Activated gamma-delta T cell treated with Interleukin-2 at 50 U/mL for 16 hours (primary cell): ENCODE measurements around the gene ADAMTS2.
"Not testable (repeated sequence)": the region's sequence is repeated elsewhere in the genome, so short reads cannot be mapped to it uniquely, and the experiment has no call there.

Experiments used
- DNase-seq: peaks from one replicate; pipeline ENCODE4 v3.0.0-alpha.2; 2020

ADAMTS2 gene

DNA sequence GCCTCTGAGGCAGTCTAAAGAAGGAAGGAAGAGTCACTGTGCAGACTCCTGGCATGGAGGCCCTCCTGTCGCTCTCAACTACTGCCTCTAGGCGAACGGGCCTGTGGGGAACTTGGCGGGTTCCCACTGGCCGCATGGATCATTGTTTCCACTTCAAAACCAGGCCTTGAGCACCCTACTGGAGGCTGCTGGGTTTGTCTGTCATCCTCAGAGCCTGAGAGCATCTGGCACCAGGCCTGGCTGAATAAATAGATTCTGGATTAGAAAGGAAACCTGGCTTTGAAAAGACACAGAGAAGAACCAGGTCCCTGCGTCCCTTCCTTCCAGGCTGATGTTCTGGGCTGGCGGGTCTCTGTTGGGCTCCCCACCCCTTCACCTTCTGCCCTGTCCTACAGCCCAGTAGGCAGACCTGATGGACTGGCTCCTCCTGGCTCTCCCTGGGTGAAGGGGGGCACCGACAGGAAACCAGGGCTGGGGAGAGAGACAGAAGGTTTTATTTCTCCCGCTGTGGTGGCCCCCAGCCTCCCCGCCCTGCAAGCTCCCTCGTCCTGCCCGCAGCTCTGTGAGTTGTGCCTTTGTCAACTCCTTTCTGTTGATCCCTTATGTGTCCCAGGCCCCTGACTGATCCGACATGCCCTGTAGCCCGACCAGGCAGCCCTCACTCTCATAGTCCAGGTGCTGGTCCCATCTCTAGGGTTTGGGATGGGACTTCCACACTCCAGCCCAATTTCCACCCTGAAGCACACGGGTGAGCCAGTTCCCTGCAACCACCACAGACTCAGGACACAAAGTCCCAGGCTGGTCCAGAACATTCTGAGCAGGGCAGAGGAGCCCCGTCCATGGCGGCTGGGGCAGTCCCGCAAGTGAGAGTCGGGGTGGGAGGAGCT is 50.1 kb downstream of the ADAMTS2 start:
- no peak for DNase-seq

DNA sequence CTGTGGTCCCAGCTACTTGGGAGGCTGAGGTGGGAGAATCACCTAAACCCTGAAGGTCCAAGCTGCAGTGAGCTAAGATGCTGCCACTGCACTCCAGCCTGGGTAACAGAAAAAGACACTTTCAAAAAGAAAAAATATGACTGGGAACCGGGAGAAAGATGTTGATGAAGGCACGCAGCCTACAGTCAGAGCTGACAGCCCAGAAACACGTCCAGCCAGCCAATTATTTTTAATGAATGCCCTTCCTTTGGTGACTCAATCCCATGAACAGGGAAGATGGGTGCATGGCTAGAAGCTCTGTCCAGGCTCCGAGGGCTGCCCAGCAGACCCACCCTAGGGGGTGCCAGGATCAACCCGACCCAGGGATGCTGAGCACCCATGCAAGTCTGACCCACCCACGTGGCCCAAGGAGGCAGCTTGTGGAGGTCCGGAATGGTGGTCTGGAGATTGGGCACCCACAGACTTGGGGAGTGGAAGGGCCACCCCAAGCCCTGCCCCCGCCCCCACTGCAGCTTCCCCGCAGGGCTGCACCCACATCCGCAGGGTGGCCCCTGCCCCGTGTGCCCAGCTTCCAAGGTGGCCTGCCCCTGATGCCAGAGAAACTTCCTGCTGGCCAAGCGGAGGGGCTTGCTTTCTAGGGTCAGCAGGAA is 51.0 kb downstream of the ADAMTS2 start:
- DNase-seq = no peak

DNA sequence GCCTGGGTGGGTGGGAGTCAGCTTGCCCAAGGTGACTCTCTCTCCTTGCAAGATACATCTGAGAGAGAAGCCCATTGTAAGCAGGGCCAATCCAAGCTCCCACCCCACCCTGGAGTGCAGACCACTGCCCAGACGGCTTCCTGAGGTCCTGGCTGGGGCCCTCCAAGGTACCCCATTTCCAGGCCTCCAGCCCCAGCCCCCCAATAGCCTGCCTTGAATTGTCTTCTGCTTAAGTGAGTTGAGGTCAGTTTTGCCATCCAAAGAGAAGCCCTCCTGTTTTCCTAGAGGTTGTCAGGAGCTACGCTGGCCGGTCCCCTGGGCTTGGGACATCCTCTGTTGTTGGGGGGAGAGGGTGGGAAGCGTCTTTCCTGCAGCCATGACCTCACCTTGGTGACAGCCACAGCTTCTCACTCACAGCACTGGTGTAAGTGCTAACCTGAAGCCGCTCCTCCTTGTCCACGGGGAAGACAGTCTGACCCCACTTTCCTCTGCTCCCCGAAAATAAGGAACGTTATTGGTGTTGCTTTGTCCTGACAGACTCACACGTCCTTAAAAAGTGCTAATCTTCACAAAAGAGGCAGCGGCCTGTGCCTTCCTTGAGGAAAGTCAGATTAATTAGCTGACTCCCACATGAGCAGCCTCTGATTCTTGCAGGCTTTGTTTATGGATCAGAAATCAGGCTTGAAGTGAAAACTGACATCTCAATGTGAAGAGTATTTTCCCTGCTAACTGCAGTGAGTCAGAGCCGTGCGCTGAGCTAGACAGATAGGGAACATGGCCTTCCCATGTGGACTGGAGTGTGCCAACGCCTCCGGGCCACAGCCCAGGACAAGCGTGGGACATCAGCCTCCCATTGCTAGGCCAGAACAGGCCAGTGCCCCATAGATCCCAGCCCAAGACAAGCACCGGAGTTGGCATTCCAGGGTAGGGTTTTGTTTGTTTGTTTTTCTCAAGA is 52.3 kb downstream of the ADAMTS2 start:
- DNase-seq = no peak

DNA sequence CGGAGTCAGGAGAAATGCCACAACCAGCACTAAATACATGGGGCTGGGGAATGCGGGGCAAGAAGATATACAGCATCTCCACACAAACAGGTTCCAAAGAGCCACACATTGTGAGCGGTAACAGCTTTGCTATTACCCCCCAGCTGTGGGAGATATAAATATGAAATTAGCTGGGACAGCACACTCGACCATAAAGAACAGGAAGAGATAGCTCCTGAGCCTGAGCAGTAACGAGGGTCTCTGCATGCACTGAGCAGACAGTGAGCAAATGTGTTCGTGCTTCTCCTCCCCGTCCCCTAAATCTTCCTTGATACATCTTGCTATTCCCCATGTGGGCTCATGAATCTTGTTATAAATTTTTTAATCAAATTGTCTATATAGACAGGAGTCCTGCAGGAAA is 53.1 kb downstream of the ADAMTS2 start:
- DNase-seq = no peak

DNA sequence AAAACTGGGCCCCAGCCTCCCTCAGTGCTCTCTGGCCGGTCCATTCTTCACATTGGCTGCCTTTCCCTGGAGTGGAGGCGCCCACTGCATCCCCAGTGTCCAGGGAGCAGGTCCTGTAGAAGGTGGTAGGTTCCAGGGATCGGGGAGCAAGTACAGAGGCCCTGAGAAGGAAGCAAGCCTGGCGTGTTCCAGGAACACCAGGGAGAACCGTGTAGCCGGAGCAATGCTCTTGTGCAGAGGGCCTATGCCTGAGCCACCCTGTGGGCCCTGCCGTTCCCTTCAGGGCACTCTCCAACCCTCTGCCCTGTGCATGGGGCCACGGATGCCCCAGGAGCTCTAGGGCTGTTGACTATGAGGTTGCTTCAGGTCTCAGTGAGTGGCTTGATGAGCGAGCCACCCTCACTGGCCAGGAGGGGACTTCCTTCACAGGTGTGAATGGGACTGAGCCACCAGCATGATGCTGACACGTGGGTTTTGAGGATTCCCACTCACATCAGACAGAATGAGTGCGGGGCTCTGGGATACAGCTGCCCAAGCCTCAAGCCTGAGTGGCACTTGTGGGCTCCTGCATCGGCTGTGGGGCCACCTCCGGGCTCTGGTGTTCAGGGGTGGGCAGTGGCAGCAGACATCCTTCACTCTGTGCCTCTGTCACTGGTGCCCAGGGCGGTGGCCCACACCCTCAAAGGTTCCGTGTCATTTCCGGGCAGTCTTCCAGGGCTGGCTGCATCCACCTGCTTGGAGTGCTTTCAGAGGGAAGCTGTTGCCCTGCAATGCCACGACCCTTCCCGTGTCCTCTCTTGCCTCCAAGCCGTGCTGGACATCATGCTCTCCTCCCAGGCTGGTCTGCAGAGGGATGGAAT is 54.4 kb downstream of the ADAMTS2 start:
- no peak for DNase-seq

DNA sequence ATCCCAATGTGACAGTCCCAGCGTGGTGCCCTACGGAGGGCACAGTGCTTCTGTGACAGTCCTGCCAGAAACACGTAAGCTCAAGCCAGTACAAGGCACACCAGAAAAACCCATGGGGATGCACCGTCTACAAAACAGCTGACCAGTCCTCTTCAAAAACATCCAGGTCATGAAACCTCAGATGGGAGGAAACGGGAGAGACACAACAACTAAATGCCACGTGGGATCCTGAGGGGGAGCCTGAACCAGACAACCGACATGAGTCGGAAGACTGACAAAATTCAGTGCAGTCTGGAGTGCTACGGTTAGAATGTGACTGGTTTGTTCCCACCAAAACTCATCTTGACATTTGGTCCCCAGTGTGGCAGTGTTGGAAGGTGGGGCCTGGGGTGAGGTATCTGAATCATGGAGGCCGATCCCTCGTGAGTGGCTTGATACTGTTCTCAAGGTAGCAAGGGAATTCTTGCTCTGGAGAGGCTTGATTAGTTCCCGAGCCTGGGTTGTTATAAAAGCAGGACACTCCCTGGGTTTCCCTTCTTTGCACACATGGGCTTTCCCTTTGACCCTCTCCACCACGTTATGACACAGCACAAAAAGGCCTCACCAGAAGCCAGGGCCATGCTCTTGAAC is 55.4 kb downstream of the ADAMTS2 start:
- DNase-seq = no peak

DNA sequence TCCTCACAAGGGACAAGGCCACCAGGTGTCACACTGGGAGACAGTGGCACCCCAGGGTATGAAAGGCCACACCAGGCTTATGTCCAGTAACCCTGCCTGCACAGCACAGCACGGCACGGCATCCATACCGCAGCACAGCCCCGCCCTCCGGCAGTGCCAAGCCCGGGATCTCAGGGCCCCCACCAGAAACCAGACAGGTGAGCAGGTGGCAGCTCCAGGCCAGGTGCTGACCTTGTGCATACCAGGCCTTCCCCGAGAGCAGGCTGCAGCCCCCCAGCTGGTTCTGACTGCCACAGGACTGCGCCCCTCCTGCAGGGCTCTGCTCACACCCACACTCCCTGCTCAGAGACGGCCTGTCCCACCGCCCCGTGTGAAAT is 56.5 kb downstream of the ADAMTS2 start:
- no peak for DNase-seq

DNA sequence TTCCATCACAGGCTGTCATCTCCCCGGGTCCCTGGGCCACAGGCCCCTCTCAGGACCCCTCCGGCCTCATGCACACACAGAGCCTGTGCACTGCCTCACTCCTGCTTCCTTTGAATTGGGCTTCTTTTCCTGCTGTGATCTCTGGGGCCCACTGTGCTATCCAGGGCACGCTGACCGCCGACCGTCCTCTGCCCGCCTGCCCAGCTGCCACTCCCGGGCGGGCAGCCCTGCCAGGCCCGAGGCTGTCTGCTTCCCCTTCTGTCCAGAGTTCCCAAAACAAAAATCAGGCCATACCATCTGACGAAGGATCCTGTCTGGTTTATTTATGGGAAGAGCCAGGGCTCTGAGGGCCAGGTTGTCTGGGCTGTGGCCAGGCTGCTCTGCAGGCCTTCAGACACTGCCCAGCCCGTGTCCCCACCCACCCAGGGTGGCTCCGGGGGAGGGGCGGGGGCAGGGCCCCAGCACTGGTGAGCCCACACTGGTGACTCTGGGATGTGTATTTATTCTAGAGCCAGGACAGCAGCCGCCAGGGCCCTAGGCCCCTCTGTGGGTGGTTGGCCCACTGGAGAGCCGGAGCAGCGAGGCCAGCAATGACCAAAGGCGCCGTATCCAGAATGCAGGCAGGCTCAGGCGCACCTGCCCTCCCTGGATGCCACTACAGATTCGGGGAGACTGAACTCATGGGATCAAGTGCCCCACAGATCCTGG is 57.0 kb downstream of the ADAMTS2 start:
- no peak for DNase-seq

DNA sequence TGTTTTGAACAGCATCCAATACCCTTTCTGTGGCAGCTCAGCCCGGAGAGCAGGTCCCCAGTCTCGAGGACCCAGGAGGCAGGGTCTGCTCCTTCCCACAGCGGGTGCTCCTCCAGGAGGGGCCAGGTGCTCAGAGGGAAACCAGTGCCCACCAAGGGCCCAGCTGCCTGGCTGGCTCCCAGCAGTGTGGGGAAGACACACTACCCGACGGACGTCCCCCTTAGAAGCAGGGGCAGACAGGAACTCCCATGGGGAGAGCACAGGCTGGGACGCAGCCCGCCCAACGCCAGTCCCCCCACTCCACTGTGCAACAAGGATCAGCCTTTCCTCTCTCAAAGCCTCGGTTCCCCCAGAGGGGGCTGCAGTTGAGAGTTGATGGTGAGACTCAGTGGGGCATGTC is 57.6 kb downstream of the ADAMTS2 start:
- DNase-seq = no peak

DNA sequence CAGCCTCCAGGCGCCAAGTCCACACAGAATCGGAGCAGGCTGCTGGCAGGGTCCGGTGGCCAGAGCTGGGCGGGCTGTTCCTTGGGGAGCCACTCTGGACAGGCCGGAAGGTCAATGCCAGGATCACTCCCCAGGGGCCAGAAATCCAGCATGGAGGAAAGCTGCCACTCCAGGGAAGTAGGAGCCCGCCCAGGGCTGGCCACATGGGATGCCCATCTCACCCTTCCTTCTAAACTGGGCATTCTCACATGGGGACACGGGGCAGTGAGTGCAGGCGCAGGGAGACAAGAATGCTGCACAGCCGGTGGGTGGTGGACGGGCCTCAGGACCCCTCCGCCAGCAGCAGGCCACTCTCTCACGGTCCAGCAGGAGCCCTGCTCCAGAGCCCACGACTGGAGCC is 58.2 kb downstream of the ADAMTS2 start:
- no peak for DNase-seq

DNA sequence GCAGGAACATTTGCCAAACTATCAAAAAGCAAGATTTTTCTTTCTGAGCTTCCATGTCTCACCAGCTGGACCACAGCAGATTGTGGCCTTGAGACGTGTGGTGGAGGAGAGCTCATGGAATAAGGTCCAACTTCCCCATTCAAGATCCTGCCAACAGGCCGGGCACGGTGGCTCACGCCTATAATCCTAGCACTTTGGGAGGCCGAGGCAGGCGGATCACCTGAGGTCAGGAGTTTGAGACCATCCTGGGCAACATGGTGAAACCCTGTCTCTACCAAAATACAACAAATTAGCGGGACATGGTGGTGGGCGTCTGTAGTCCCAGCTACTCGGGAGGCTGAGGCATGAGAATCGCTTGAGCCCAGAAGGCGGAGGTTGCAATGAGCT is 59.5 kb downstream of the ADAMTS2 start:
- DNase-seq = not testable (repeated sequence)

DNA sequence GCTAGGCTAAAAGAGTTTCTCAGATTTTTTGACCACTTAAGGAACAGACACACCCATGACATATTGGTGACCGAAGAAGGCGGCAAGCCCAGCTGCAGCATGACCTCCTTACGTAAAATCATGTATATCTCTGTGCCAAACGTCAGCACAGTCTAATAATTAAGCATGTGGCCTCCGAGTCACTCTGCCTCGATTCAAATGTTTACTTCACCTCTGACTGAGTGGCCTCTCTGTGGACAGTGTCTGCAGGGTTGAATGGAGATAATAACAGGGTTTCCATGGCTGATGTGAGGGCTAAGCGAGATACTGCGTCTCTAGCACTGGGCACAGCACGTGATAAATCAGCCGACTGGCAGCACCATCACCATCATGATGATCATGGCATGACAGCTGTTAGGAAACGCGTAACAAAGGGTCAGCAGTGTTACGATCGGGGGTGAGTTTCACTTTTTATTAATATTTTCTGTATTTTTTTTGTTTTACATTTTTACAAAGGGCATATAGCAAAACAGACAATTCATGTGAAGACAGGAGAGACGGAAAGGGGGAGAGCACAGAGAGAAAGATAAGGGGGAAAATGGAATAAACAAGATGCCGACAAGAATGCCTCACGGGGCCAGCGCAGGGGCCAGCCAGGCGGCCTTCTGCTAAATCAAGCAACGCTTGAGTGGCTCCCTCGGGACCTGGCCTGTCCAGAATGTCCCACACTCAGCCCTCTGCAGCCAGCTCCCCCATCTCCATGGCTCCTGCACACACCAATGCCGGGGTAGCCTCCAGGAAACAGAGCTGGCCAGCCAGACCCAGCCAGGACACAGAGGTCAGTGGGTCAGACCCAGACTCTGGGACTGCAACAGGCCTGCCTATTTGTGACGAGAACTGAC is 60.3 kb downstream of the ADAMTS2 start:
- DNase-seq = no peak

DNA sequence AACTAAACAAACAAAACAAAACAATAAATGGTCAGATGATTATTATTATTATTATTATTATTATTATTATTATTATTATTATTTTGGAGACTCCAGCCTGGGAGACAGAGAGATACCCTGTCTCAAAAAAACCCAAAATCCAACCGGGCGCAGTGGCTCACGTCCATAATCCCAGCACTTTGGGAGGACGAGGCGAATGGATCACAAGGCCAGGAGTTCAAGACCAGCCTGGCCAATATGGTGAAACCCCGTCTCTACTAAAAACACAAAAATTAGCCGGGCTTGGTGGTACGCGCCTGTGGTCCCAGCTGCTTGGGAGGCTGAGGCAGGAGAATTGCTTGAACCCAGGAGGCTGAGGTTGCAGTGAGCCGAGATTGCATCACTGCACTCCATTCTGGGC is 61.4 kb downstream of the ADAMTS2 start:
- not testable (repeated sequence) for DNase-seq

DNA sequence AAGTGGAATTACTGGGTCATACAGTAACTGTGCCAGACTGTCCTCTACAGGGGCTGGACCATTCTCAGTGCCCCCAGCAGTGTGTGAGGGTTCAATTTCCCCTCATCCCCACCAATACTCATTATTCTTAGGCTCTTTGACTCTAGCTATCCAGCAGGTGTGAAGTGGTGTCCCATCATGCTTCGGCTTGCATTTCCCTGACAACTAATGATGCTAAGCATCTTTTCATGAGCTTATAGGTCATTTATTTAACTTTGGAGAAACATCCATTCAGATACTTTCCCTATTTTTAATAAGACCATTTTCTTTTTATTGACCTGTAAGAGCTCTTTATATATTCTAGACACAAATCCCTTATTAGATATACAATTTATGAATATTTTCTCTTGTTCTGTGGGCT is 63.6 kb downstream of the ADAMTS2 start:
- DNase-seq = no peak

DNA sequence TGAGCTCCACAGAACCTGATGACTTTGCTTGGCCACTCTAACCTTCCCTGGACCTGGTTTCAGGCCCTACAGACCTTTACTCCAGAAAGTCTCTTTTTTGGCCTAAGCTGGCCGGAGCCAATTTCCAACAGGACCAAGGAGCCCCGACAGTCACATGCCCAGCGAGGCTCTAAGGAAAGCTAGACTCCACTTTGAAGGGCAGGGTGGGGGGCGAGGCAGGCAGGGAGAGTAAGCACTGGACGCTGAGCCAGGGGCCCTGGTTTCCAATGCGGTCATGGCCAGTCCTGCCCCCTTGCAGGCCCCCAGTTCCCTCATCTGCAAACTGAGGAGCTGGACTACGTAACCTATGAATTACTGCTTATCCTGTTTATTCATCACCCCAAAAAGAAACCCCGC is 65.2 kb downstream of the ADAMTS2 start:
- no peak for DNase-seq

DNA sequence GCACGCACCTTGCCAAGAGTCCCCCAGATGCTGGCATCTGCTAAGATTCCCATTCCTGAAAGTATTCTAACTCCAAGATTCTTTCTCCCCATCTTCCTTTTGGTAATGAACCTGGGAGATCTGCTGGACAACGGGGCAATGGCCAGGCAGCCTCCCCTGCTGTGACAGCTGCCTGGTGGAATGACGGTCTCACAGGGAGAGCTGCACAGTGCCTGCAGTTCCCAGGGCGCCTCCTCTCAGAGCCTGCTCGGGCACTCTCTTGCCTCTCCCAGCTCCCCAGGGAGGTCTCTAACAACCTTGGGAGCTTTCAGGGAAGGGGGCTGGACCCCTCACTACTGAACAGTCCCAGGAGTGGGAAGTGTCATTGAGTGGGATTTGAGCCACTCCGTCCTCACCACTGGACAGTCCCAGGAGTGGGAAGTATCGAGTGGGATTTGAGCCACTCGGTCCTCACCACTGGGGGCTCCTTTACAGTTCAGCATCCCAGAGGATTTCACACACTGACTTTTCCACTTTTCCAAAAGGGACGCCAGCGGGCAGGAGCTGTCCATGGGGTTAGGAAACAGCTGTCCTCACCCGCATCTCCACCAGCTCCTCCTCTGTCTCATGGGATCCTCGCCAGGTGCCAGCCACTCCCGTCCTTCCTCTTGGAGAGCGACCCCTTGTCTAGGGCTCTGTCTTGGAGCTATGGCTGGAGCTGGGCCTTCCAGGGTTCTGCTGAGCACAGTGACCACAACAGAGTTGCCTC is 65.7 kb downstream of the ADAMTS2 start:
- DNase-seq = no peak

DNA sequence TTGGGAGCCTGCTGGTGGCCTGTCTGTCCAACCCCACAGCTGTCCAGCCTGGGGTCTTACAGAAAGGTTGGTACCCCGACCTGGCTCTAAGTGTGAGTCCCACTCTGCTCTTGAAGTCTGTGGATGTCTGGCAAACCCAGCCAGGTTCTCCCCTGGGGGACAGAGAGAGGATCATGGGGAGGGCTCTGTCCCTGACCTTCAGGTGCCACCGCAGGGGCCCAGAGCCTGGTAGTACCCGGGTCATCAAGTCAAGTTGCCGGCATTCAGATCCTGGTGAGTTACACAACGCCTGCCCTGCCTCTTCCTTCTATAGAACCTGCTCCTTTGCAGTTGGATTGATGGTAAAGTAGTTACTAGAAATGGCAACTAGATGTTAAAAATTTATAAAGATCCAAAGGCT is 66.7 kb downstream of the ADAMTS2 start:
- no peak for DNase-seq

DNA sequence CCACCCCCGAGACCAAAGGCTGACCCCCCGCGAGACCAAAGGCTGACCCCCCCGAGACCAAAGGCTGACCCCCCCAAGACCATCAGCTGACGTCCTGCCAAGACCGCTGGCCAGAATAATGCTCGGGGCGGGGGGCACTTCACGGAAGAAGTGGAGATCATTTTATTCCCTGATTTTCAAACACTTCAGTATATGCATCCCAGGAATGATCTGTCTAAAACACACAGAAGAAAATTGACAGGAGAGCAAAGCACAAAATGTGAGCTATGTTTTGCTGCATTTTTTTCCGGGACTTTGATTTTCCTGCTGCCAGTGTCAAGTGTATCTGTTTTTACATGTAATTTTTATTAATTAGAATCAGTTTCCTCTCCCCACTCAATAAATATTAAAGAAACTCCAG is 67.1 kb downstream of the ADAMTS2 start:
- no peak for DNase-seq

DNA sequence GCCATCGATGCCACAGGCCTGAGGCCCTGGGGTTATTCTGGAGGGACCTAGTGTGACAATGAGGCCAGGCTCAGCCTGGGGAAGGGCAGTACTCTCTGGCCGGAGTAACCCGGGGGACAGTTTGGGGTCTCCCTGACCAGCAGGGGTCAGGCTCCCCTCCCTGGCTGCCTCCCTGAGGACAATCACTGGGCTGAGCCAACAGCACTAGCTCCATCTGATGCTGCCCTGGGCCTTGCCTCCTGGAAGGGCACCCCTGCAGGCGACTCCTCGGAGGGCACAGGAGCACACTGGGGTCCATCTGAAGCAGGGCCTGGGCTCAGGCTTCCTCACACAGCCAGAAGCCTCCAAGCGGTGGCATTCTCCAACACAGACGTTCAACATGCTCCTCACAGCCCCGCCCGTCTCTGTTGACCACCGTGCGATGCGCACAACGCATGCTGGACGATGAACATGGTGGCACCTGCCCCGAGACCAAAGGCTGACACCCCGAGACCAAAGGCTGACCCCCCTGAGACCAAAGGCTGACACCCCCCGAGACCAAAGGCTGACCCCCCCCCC is 68.3 kb downstream of the ADAMTS2 start:
- no peak for DNase-seq
